Measurements from ENCODE around the gene PPHLN1.

Gene PPHLN1

DNA sequence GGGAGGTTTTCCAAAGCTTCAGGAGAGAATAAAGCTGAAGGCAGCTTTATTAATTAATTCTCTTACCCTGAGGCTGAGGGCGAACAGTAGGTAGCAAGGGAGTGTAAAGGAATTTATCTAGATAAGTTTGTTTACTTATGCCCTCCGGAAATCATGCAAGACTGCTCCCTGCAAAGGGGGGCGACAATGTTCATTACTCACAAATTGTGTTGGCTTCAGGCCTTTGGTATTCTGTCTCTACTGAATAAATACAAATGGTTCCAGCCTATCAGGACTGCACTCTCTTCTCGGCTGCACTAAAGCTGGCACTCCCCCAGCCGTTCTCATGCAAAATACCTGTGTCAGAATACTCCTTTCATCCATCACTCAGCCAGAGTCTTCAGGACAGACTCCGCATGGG lies 120.8 kb downstream of the PPHLN1 start:
- TF ChIP-seq ZBTB7A (IDR thresholded peaks at IDR 0.05; ENCODE audit: low read depth) (no peak), YY1 (IDR thresholded peaks at IDR 0.05; ENCODE audit: low read depth) (no peak), EGR1 (IDR thresholded peaks at IDR 0.05) (no peak)

DNA sequence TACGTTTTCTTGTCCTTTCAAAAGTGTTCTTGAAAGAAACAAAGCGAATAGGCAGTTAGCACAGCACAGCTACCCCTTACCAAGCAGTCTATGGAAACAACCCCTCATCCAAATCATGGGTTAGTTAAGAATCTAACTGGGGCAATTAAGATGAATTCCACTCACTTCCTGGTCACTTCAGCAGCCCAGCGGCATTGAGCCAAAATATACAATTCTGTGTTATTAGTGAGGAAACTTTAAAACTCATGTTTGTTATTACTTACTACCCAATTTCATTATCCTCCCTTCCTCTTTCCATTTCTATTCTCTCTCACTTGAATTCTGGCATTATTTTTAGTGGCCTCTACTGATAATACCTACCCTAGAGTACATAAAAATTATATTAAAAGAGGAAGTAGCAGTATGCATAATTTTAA lies 121.4 kb downstream of the PPHLN1 start:
- no peak for TF ChIP-seq RAD21 (IDR thresholded peaks at IDR 0.05; ENCODE audit: low read depth)
- TF ChIP-seq TEAD4 (IDR thresholded peaks at IDR 0.05) = no peak
- no peak for TF ChIP-seq NFIC (IDR thresholded peaks at IDR 0.05)
- TF ChIP-seq, protein P1, sequence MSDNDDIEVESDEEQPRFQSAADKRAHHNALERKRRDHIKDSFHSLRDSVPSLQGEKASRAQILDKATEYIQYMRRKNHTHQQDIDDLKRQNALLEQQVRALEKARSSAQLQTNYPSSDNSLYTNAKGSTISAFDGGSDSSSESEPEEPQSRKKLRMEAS (IDR thresholded peaks at IDR 0.05) = no peak
- TF ChIP-seq EGR1 (IDR thresholded peaks at IDR 0.05) = no peak
- no peak for TF ChIP-seq FOXM1 (IDR thresholded peaks at IDR 0.05; ENCODE audit: borderline replicate concordance, low read depth)
- TF ChIP-seq YY1 (IDR thresholded peaks at IDR 0.05; ENCODE audit: low read depth) = no peak
- no peak for TF ChIP-seq TAF1 (IDR thresholded peaks at IDR 0.05; ENCODE audit: low read depth)

DNA sequence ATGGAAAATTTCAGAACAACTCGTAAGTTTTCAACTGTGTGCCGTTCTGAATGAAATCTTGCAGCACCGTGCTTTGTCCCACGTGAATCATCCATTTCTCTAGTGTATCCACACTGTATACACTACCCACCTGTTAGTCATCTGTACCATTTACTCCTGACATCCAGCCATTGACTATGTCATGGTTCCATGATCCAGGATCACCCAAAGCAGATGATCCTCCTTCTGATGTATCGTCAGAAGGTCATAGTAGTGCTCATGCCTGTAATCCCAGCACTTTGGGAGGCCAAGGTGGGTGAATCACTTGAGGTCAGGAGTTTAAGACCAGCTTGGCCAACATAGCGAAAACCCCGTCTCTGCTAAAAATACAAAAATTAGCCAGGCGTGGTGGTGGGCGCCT lies 122.9 kb downstream of the PPHLN1 start:
- TF ChIP-seq RAD21 (IDR thresholded peaks at IDR 0.05; ENCODE audit: low read depth) (no peak), EP300 (IDR thresholded peaks at IDR 0.05; ENCODE audit: borderline replicate concordance) (no peak), TCF12 (IDR thresholded peaks at IDR 0.05; ENCODE audit: low read depth) (no peak), YY1 (IDR thresholded peaks at IDR 0.05; ENCODE audit: low read depth) (no peak), ZBTB7A (IDR thresholded peaks at IDR 0.05; ENCODE audit: low read depth) (no peak), NFIC (IDR thresholded peaks at IDR 0.05) (no peak), CREB1 (IDR thresholded peaks at IDR 0.05; ENCODE audit: low read depth) (no peak), FOXM1 (IDR thresholded peaks at IDR 0.05; ENCODE audit: borderline replicate concordance, low read depth) (no peak), TEAD4 (IDR thresholded peaks at IDR 0.05) (no peak), EGR1 (IDR thresholded peaks at IDR 0.05) (no peak), CEBPB (IDR thresholded peaks at IDR 0.05) (no peak), TAF1 (IDR thresholded peaks at IDR 0.05; ENCODE audit: low read depth) (no peak)
- TF ChIP-seq, protein P1 (IDR thresholded peaks at IDR 0.05) = no peak
- TF ChIP-seq, protein P2, sequence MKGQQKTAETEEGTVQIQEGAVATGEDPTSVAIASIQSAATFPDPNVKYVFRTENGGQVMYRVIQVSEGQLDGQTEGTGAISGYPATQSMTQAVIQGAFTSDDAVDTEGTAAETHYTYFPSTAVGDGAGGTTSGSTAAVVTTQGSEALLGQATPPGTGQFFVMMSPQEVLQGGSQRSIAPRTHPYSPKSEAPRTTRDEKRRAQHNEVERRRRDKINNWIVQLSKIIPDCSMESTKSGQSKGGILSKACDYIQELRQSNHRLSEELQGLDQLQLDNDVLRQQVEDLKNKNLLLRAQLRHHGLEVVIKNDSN (IDR thresholded peaks at IDR 0.05) = no peak
- TF ChIP-seq, protein P3, sequence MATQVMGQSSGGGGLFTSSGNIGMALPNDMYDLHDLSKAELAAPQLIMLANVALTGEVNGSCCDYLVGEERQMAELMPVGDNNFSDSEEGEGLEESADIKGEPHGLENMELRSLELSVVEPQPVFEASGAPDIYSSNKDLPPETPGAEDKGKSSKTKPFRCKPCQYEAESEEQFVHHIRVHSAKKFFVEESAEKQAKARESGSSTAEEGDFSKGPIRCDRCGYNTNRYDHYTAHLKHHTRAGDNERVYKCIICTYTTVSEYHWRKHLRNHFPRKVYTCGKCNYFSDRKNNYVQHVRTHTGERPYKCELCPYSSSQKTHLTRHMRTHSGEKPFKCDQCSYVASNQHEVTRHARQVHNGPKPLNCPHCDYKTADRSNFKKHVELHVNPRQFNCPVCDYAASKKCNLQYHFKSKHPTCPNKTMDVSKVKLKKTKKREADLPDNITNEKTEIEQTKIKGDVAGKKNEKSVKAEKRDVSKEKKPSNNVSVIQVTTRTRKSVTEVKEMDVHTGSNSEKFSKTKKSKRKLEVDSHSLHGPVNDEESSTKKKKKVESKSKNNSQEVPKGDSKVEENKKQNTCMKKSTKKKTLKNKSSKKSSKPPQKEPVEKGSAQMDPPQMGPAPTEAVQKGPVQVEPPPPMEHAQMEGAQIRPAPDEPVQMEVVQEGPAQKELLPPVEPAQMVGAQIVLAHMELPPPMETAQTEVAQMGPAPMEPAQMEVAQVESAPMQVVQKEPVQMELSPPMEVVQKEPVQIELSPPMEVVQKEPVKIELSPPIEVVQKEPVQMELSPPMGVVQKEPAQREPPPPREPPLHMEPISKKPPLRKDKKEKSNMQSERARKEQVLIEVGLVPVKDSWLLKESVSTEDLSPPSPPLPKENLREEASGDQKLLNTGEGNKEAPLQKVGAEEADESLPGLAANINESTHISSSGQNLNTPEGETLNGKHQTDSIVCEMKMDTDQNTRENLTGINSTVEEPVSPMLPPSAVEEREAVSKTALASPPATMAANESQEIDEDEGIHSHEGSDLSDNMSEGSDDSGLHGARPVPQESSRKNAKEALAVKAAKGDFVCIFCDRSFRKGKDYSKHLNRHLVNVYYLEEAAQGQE (IDR thresholded peaks at IDR 0.05; ENCODE audit: low read depth) = no peak

DNA sequence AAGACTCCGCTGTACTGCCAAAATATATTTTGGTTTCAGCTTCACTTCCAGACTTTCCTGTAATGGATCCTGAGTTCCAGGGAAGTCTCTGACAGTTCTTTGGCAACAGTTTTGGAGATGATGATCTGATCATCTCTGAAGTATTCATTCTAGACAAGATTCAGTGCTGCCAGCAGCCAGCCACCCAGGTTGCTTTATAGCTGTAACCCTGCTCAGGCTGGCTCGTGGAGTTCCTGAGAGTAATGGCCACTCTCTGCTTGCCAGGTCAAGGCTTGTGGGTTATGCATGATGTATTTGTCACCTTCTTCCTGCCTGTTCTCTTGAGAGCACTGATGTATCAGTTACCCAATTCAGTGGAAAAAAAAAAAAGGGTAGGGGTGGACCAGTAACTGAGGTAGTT lies 124.3 kb downstream of the PPHLN1 start:
- no peak for TF ChIP-seq RAD21 (IDR thresholded peaks at IDR 0.05; ENCODE audit: low read depth)
- TF ChIP-seq, protein P2 (IDR thresholded peaks at IDR 0.05) = no peak
- no peak for TF ChIP-seq TAF1 (IDR thresholded peaks at IDR 0.05; ENCODE audit: low read depth)
- no peak for TF ChIP-seq FOXM1 (IDR thresholded peaks at IDR 0.05; ENCODE audit: borderline replicate concordance, low read depth)
- TF ChIP-seq, protein P3 (IDR thresholded peaks at IDR 0.05; ENCODE audit: low read depth) = no peak
- no peak for TF ChIP-seq EGR1 (IDR thresholded peaks at IDR 0.05)
- TF ChIP-seq EP300 (IDR thresholded peaks at IDR 0.05; ENCODE audit: borderline replicate concordance) = no peak
- no peak for TF ChIP-seq ZBTB7A (IDR thresholded peaks at IDR 0.05; ENCODE audit: low read depth)
- no peak for TF ChIP-seq TEAD4 (IDR thresholded peaks at IDR 0.05)
- TF ChIP-seq, protein P1 (IDR thresholded peaks at IDR 0.05) = no peak
- no peak for TF ChIP-seq CEBPB (IDR thresholded peaks at IDR 0.05)
- TF ChIP-seq CREB1 (IDR thresholded peaks at IDR 0.05; ENCODE audit: low read depth) = no peak

DNA sequence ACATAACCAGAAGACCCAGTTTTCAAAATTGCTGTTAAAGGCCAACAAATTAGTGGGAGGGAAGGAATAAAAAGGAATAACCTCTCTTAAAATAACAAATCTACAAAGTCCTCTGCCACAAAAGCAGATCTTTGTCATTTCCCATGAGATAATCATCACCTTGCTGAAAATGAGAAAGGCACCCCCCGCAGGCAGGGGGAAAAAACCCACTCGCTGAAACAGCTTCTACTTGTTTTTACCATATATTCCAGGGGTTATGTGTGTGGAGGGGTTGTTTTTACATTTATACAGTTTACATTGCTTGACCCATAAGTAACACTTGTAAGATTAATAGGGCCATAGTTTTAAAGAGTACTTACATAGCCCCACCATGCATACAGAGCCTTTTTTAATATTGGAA lies 132.6 kb downstream of the PPHLN1 start:
- TF ChIP-seq RAD21 (IDR thresholded peaks at IDR 0.05; ENCODE audit: low read depth) = no peak
- no peak for TF ChIP-seq EGR1 (IDR thresholded peaks at IDR 0.05)
- no peak for TF ChIP-seq ZBTB7A (IDR thresholded peaks at IDR 0.05; ENCODE audit: low read depth)
- TF ChIP-seq, protein P2 (IDR thresholded peaks at IDR 0.05) = no peak
- no peak for TF ChIP-seq NFIC (IDR thresholded peaks at IDR 0.05)
- TF ChIP-seq CEBPB (IDR thresholded peaks at IDR 0.05) = no peak
- TF ChIP-seq, protein P3 (IDR thresholded peaks at IDR 0.05; ENCODE audit: low read depth) = no peak
- TF ChIP-seq CREB1 (IDR thresholded peaks at IDR 0.05; ENCODE audit: low read depth) = no peak
- no peak for TF ChIP-seq FOXM1 (IDR thresholded peaks at IDR 0.05; ENCODE audit: borderline replicate concordance, low read depth)
